UCSD-AML1 (cell line): ENCODE data around the gene PHKG2.

Experiments used
- DNase-seq: peaks from one replicate; lab custom pipeline; 2025; ENCODE audit not compliant: unreplicated experiment; lab: John Stamatoyannopoulos, UW

Gene PHKG2

GRCh38 chr16:30793508-30794069 lies 45.4 kb downstream of the PHKG2 start:
- DNase-seq = no peak

GRCh38 chr16:30794634-30795033 lies 46.4 kb downstream of the PHKG2 start:
- DNase-seq = no peak

GRCh38 chr16:30797670-30798309 lies 49.6 kb downstream of the PHKG2 start:
- DNase-seq = no peak
